ENCODE data around the gene SIRT3. TPM values are rescaled to one million over a fixed set of nuclear protein-coding genes. Genes with fewer than 3 reads are reported as not detected.

Gene SIRT3
- total RNA-seq, 1 donor from 2014 or later: 22.4 TPM

DNA sequence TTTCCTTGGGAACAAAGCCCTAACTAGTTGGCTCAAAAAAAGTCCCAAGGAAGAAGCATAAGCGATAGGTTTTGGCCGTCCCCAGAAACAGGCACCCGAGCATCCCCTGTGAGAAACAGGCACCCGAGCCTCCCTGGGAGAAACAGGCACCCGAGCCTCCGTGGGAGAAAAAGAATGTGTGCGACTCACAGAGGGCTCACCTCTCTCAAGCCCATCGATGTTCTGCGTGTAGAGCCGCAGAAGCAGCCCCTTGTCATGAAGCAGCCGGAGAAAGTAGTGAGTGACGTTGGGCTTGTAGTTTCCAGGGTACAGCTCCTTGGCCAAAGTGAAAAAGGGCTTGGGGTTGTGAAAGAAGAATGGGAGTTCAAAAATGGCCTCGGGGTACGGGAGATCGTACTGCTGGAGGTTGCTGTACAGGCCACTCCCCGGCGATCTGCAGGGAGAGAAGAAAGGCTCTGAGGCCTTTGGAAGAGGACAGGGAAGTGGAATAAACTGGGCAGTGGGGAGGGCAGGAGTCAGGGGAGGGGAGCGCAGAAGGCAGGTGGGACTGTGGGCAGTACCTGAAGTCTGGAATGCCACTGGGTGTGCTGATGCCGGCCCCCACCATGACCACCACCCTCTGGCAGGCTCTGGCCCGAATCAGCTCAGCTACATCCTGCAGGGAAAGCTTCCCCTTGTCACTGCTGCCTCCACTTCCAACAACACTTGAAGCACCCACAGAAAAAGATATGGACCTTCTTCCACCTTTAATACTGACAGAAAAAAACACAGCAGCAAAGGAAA is 3.2 kb downstream of the SIRT3 start:
- Histone ChIP-seq H3K4me1 (peaks cover 10% of the 10 kb centered on the region), H3K36me3 (no peaks in the 10 kb centered on the region), H3K9ac (no peak overlapping the region), H3K9me3 (ENCODE audit: low read depth) (no peaks in the 10 kb centered on the region), H3K79me2 (ENCODE audit: low read depth) (peaks cover 23% of the 10 kb centered on the region), H2AFZ (replicated peaks) (no peak overlapping the region), H4K20me1 (ENCODE audit: low read depth) (peaks cover 6% of the 10 kb centered on the region), H3K4me2 (no peak overlapping the region), H3F3A (ENCODE audit: low read depth) (peaks cover 12% of the 10 kb centered on the region), H3K4me3 (no peak overlapping the region), H3K27me3 (no peaks in the 10 kb centered on the region), H3K27ac (no peak overlapping the region)
- Mint-ChIP-seq H3K27ac (peak overlapping the region; percentile 51), H3K4me3 (peak overlapping the region; percentile 47), H3K27me3 (ENCODE audit: insufficient read depth, low read depth) (peaks cover 4% of the 10 kb centered on the region), H3K9me3 (no peaks in the 10 kb centered on the region), H3K4me1 (peaks cover 14% of the 10 kb centered on the region), H3K36me3 (peaks cover 11% of the 10 kb centered on the region)
- TF ChIP-seq EZH2 (IDR thresholded peaks at IDR 0.05) (no peak), EZH2phosphoT487 (IDR thresholded peaks at IDR 0.05) (no peak)
- TF ChIP-seq, protein P1, sequence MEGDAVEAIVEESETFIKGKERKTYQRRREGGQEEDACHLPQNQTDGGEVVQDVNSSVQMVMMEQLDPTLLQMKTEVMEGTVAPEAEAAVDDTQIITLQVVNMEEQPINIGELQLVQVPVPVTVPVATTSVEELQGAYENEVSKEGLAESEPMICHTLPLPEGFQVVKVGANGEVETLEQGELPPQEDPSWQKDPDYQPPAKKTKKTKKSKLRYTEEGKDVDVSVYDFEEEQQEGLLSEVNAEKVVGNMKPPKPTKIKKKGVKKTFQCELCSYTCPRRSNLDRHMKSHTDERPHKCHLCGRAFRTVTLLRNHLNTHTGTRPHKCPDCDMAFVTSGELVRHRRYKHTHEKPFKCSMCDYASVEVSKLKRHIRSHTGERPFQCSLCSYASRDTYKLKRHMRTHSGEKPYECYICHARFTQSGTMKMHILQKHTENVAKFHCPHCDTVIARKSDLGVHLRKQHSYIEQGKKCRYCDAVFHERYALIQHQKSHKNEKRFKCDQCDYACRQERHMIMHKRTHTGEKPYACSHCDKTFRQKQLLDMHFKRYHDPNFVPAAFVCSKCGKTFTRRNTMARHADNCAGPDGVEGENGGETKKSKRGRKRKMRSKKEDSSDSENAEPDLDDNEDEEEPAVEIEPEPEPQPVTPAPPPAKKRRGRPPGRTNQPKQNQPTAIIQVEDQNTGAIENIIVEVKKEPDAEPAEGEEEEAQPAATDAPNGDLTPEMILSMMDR (IDR thresholded peaks at IDR 0.05): no peak
- no peak for DNase-seq (ENCODE audit: low spot score)

DNA sequence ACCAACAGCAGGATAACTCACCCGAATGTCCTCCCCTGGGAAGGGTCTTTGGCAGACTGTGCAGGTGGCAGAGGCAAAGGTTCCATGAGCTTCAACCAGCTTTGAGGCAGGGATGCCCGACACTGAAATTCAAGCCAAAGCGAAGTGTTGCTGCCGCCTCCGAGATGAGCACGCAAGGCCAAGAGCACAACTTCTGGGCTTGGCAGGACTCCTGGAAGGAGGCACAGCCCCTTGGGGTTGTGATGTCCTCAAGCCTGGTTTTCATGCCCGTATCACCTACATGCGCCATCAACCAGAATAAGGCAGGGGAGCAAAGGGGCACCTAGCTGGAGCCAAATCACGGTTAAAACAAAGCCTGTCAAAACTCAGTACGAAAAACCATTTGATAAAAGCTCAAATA is 5.7 kb downstream of the SIRT3 start:
- Mint-ChIP-seq H3K27me3 (ENCODE audit: insufficient read depth, low read depth) (peaks cover 4% of the 10 kb centered on the region), H3K4me3 (no peak overlapping the region), H3K27ac (no peak overlapping the region), H3K36me3 (peaks cover 12% of the 10 kb centered on the region), H3K9me3 (no peaks in the 10 kb centered on the region), H3K4me1 (peaks cover 6% of the 10 kb centered on the region)
- Histone ChIP-seq H2AFZ (replicated peaks) (no peak overlapping the region), H3K4me2 (no peak overlapping the region), H3K9ac (no peak overlapping the region), H3K36me3 (no peaks in the 10 kb centered on the region), H4K20me1 (ENCODE audit: low read depth) (no peaks in the 10 kb centered on the region), H3K27me3 (no peaks in the 10 kb centered on the region), H3K27ac (no peak overlapping the region), H3K79me2 (ENCODE audit: low read depth) (peaks cover 8% of the 10 kb centered on the region), H3K9me3 (ENCODE audit: low read depth) (no peaks in the 10 kb centered on the region), H3F3A (ENCODE audit: low read depth) (peaks cover 1% of the 10 kb centered on the region), H3K4me3 (no peak overlapping the region), H3K4me1 (peaks cover 4% of the 10 kb centered on the region)
- TF ChIP-seq EZH2 (IDR thresholded peaks at IDR 0.05): no peak
- no peak for TF ChIP-seq EZH2phosphoT487 (IDR thresholded peaks at IDR 0.05)
- TF ChIP-seq, protein P1 (IDR thresholded peaks at IDR 0.05): no peak
- DNase-seq (ENCODE audit: low spot score): no peak

DNA sequence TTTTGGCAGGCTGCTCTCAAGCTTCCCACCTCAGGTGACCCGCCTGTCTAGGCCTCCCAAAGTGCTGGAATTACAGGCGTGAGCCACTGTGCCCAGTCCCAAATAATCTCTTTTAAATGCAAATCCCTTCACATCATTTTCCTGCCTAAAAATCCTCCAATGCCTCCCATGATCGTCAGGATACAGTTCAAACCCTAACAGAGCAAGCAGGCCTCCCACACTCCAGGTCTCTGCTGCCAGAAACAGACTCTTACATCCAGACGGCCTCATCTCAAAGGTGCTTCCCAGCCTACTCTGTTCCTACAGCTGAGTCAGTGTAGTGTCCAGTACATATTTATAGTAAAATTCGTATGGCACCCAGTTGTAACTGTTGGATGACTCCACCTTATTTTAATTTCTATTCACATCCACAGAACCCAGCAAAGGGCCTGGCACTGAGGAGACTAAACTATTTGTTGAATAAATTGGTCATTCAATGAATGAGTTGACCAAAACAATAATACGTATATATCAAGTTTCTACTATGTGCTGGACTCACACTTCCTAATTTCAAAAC is 8.2 kb downstream of the SIRT3 start:
- H3K9me3 Mint-ChIP-seq: no peaks in the 10 kb centered on the region
- Histone ChIP-seq H3K4me1 (no peaks in the 10 kb centered on the region), H3K4me2 (no peak overlapping the region), H3F3A (ENCODE audit: low read depth) (no peaks in the 10 kb centered on the region), H4K20me1 (ENCODE audit: low read depth) (no peaks in the 10 kb centered on the region), H3K4me3 (no peak overlapping the region), H2AFZ (replicated peaks) (no peak overlapping the region), H3K27ac (no peak overlapping the region), H3K79me2 (ENCODE audit: low read depth) (no peaks in the 10 kb centered on the region), H3K9me3 (ENCODE audit: low read depth) (no peaks in the 10 kb centered on the region), H3K27me3 (no peaks in the 10 kb centered on the region), H3K36me3 (no peaks in the 10 kb centered on the region), H3K9ac (no peak overlapping the region)
- H3K27ac Mint-ChIP-seq: no peak overlapping the region
- no peak for TF ChIP-seq EZH2 (IDR thresholded peaks at IDR 0.05)
- no peak for TF ChIP-seq EZH2phosphoT487 (IDR thresholded peaks at IDR 0.05)
- TF ChIP-seq, protein P1 (IDR thresholded peaks at IDR 0.05): no peak
- H3K4me3 Mint-ChIP-seq: no peak overlapping the region
- peaks cover 19% of the 10 kb centered on the region for H3K36me3 Mint-ChIP-seq
- DNase-seq (ENCODE audit: low spot score): no peak
- no peaks in the 10 kb centered on the region for H3K4me1 Mint-ChIP-seq
- H3K27me3 Mint-ChIP-seq (ENCODE audit: insufficient read depth, low read depth): peaks cover 2% of the 10 kb centered on the region

All from neural progenitor cell (in vitro differentiated cells).